GM23248 (cell line): ENCODE results near the gene CLCN1. TPM values are rescaled to one million over a fixed set of nuclear protein-coding genes. Genes with fewer than 3 reads are reported as not detected.
A peak's percentile ranks its signal among the peaks of the same experiment; 100 is the strongest.

Experiments
- DNase-seq: peaks from one replicate; pipeline ENCODE4 v3.0.0-alpha.2; 2015
- H2AFZ ChIP-seq: fragments of 200-600 bp; sonication (generic); 2 replicates; pipeline ENCODE4 v1.6.1; 2016; ENCODE audit warnings: antibody characterized with exemption
- H3F3A ChIP-seq: fragments of 200-600 bp; sonication (generic); 2 replicates; pipeline ENCODE4 v1.6.1; 2016; ENCODE audit warnings: mild to moderate bottlenecking, antibody characterized with exemption, mixed run types; ENCODE audit not compliant: insufficient read depth
- H3K27ac ChIP-seq: fragments of 200-600 bp; sonication (generic); 2 replicates; pipeline ENCODE4 v1.5.1; 2016; ENCODE audit warnings: mild to moderate bottlenecking
- H3K27me3 ChIP-seq: fragments of 200-600 bp; sonication (generic); replicated peaks from 2 replicates; pipeline ENCODE4 v1.6.1; 2016; ENCODE audit warnings: mild to moderate bottlenecking; ENCODE audit not compliant: insufficient read depth
- H3K36me3 ChIP-seq: fragments of 200-600 bp; sonication (generic); 2 replicates; pipeline ENCODE4 v1.6.1; 2016; ENCODE audit warnings: low read depth, mild to moderate bottlenecking
- H3K4me1 ChIP-seq: fragments of 200-600 bp; sonication (generic); 2 replicates; pipeline ENCODE4 v1.6.1; 2016; ENCODE audit warnings: mild to moderate bottlenecking; ENCODE audit not compliant: insufficient read depth
- H3K4me2 ChIP-seq: fragments of 200-600 bp; sonication (generic); one replicate; pipeline ENCODE4 v1.6.1; 2016; ENCODE audit warnings: mild to moderate bottlenecking; ENCODE audit not compliant: unreplicated experiment
- H3K4me3 ChIP-seq: fragments of 200-600 bp; sonication (generic); 2 replicates; pipeline ENCODE4 v1.5.1; 2016; ENCODE audit warnings: mild to moderate bottlenecking
- H3K79me2 ChIP-seq: fragments of 200-600 bp; sonication (generic); 2 replicates; pipeline ENCODE4 v1.6.1; 2016; ENCODE audit warnings: mild to moderate bottlenecking; ENCODE audit not compliant: insufficient read depth
- H3K9ac ChIP-seq: fragments of 200-600 bp; sonication (generic); 2 replicates; pipeline ENCODE4 v1.6.1; 2016; ENCODE audit warnings: mild to moderate bottlenecking
- H3K9me2 ChIP-seq: fragments of 200-600 bp; sonication (generic); 2 replicates; pipeline ENCODE4 v1.6.1; 2016; ENCODE audit warnings: mixed run types, mild to moderate bottlenecking, moderate library complexity; ENCODE audit not compliant: insufficient read depth
- H3K9me3 ChIP-seq: fragments of 200-600 bp; sonication (generic); one replicate; pipeline ENCODE4 v1.6.1; 2017; ENCODE audit warnings: low read depth
- H4K20me1 ChIP-seq: fragments of 200-600 bp; sonication (generic); 2 replicates; pipeline ENCODE4 v1.6.0; 2016; ENCODE audit not compliant: insufficient read depth
- EZH2 ChIP-seq: fragments of 200-600 bp; sonication (generic); IDR thresholded peaks from 2 replicates; pipeline ENCODE4 v1.6.1; 2018; ENCODE audit warnings: antibody characterized with exemption, mild to moderate bottlenecking; ENCODE audit not compliant: insufficient read depth, poor library complexity, severe bottlenecking
- EZH2phosphoT487 ChIP-seq: fragments of 200-600 bp; sonication (generic); IDR thresholded peaks from 2 replicates; pipeline ENCODE4 v1.6.1; 2018; ENCODE audit warnings: antibody characterized with exemption, moderate library complexity, mild to moderate bottlenecking, low read depth; ENCODE audit not compliant: insufficient read depth
- WGBS, 2 experiments: methylation state at CpG; one replicate each; pipeline ENCODE4 v1.1.6; 2015 to 2017; ENCODE audit warnings: low lambda C conversion rate in 2 of 2, low coverage in 1 of 2; ENCODE audit errors: missing lambda C conversion rate in 2 of 2; 5-methylcytosine and 5-hydroxymethylcytosine counted together
- in situ Hi-C: fragments of 300-500 bp; cut with MboI; formaldehyde crosslinking; loops from 2 replicates; pipeline ENCODE4 v1.15.0; 2020
- polyA plus RNA-seq: library from polyadenylated mRNA; unstranded; fragments of >200 nt; fragmentation: Nextera tagmentation; extraction: Ambion mirVana; gene quantifications from 2 replicates; pipeline ENCODE4 v1.2.1, GENCODE V29; 2016
- total RNA-seq: library from RNA; depleted of rRNA; stranded (reverse); fragments of >200 nt; shearing (Covaris generic); gene quantifications from 2 replicates; pipeline ENCODE4 v1.2.3, GENCODE V29; 2014

The CLCN1 gene
- total and polyA plus RNA-seq, 2 experiments from 2014 or later, result not detected

DNA sequence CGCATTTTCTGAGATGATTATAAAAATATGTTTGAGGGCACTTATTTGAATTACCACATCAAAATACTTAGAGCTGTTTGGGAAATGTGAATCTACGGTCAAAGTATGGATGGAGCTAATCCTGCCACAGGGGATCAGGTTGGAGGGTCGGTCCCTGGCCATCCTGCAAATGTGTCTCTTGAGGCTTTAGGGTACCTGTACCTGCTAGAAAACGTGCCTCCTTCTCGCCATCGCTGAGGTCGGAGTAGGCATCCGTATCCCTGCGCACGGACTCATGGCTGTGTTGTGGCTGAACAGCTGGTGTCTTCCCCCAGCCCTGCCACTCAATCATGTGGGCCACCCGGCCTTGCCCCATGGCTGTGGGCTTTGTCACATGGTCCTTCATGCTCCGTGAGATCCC lies 42.7 kb downstream of the CLCN1 start:
- H4K20me1 ChIP-seq, result no peaks in the 10 kb centered on the region
- H3K4me1 ChIP-seq, result no peaks in the 10 kb centered on the region
- no peak overlapping the region for H3K4me2 ChIP-seq
- 75 to 83% methylated on average over 12 of the region's 12 CpGs for WGBS, 2 experiments
- TF ChIP-seq EZH2phosphoT487, result no peak
- no peak for TF ChIP-seq EZH2
- peaks cover 19% of the 10 kb centered on the region for H3K27me3 ChIP-seq
- no peaks in the 10 kb centered on the region for H3F3A ChIP-seq
- no peak for DNase-seq
- no peaks in the 10 kb centered on the region for H3K9me3 ChIP-seq
- no peaks in the 10 kb centered on the region for H3K36me3 ChIP-seq
- H3K4me3 ChIP-seq, result no peak overlapping the region
- H2AFZ ChIP-seq, result no peak overlapping the region
- H3K9me2 ChIP-seq, result no peaks in the 10 kb centered on the region
- H3K27ac ChIP-seq, result no peak overlapping the region
- H3K79me2 ChIP-seq, result no peaks in the 10 kb centered on the region
- in situ Hi-C loops, result no loop called here
- H3K9ac ChIP-seq, result no peak overlapping the region

DNA sequence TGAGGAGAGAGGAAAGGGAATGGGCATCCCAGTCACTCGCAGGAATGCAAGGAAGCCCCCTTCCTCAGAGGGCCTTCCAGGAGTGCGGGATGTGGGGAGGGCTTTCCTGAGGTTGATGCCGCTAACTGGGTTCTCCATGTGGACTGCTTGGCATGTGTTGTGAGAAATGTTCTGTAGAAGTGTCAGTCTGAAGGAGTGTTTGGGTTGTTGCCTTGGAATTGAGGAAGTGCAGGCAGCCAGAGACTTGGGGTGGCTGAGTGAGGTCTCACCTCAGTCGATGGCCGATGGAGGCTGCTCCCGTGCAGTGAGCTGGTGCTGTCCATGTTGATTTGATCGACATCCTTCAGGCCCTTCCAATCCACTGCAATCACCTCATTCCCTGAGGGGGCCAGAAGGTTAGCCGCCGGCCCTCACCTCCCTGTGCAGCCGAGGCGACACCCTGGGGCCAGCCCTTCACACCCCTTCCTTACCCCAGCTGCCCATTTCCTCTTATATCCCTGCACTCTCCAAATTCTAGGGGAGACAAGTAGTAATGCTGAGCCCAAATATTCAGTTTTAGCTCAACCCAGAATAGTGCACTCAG lies 44.0 kb downstream of the CLCN1 start:
- H3K9me2 ChIP-seq, result no peaks in the 10 kb centered on the region
- no peaks in the 10 kb centered on the region for H3K9me3 ChIP-seq
- no peak overlapping the region for H3K9ac ChIP-seq
- no peak overlapping the region for H3K27ac ChIP-seq
- H3K4me1 ChIP-seq, result no peaks in the 10 kb centered on the region
- H4K20me1 ChIP-seq, result no peaks in the 10 kb centered on the region
- TF ChIP-seq EZH2 (no peak), EZH2phosphoT487 (no peak)
- H3F3A ChIP-seq, result no peaks in the 10 kb centered on the region
- no peak overlapping the region for H3K4me2 ChIP-seq
- no peak for DNase-seq
- no peaks in the 10 kb centered on the region for H3K36me3 ChIP-seq
- no peaks in the 10 kb centered on the region for H3K79me2 ChIP-seq
- H2AFZ ChIP-seq, result no peak overlapping the region
- peaks cover 30% of the 10 kb centered on the region for H3K27me3 ChIP-seq
- H3K4me3 ChIP-seq, result no peak overlapping the region
- in situ Hi-C loops, result no loop called here
- WGBS, 2 experiments, result 84 to 85% methylated on average over 11 of the region's 11 CpGs

DNA sequence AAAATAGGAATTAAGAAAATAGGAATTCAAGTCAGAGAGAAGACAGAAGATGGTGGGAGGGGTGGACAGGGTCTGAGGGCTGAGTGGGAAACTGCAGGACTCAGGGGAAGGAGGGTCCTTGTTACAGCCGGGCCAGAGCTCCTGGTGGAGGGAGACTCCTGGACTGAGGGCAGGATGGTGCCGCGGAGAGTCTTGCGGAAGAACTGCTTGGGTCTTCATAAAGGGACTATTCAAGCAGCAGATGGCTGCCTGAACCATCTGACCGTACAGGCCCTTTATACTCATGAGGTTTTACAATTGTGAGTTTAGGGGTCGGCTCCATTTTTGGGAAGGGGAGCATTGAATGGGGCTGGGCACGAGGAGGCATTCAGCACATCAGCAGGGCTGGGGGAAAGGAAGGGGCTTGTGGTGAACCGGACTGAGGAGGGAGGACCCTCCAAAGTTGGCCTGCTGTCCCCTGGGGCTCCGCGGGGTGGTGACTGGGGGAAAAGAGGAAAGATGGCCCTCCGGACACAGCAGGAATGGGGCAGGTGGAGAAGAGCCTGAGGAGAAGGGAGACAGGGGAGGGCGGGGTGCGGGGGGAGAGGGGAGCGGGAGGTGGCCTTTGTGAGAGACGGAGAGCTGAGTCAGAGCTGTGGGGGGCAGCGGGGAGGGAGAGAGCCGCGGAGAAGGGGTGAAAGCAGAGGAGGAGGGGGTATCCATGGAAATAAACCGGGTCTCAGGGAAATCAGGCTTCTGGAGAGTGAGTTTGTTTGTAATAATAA lies 45.1 kb downstream of the CLCN1 start:
- 42 to 58% methylated on average over 10 to 19 of the region's 19 CpGs for WGBS, 2 experiments
- no peak overlapping the region for H3K27ac ChIP-seq
- no peak overlapping the region for H3K4me3 ChIP-seq
- no peak overlapping the region for H3K4me2 ChIP-seq
- H3K79me2 ChIP-seq, result no peaks in the 10 kb centered on the region
- no peaks in the 10 kb centered on the region for H3K4me1 ChIP-seq
- H3K9me3 ChIP-seq, result no peaks in the 10 kb centered on the region
- no peaks in the 10 kb centered on the region for H4K20me1 ChIP-seq
- peaks cover 37% of the 10 kb centered on the region for H3K27me3 ChIP-seq
- in situ Hi-C loops, result no loop called here
- no peak for DNase-seq
- H3K9me2 ChIP-seq, result no peaks in the 10 kb centered on the region
- H3K36me3 ChIP-seq, result no peaks in the 10 kb centered on the region
- H3K9ac ChIP-seq, result no peak overlapping the region
- no peak for TF ChIP-seq EZH2phosphoT487
- TF ChIP-seq EZH2, result no peak
- H2AFZ ChIP-seq, result no peak overlapping the region
- no peaks in the 10 kb centered on the region for H3F3A ChIP-seq

DNA sequence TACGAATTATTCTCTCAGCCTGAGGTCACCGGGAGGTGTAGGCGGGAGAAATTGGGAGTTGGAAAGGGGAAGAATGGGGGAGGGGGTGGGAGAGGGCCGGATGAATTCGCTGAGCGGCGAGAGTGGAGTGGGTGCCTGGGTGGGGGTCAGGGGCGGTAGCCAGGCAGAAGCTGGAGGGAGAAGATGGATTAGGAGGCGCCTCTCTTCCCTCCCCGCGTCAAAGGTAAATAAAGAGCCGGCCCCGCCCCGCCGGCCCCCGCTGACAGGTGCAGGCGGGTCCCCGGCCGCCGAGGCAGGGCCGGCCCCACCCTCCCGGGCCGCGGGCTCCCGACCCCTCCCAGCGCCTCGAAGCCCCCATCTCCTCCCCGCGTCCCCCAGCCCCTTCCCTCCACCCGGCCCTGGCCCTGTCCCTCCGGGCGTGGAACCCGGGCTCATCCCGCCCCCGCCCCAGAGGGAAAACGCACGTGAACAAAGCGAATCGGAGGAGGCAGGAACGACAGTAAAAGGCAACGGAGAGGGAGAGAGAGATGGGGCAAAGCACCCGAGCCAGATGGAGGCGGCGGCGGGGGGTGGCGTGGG lies 45.7 kb downstream of the CLCN1 start:
- H3K36me3 ChIP-seq, result no peaks in the 10 kb centered on the region
- no peaks in the 10 kb centered on the region for H3K4me1 ChIP-seq
- H3K79me2 ChIP-seq, result no peaks in the 10 kb centered on the region
- H3K9me3 ChIP-seq, result no peaks in the 10 kb centered on the region
- in situ Hi-C loops, result no loop called here
- H3F3A ChIP-seq, result no peaks in the 10 kb centered on the region
- peak overlapping the region; percentile 72 for H3K4me3 ChIP-seq
- peaks cover 37% of the 10 kb centered on the region for H3K27me3 ChIP-seq
- H3K27ac ChIP-seq, result no peak overlapping the region
- no peaks in the 10 kb centered on the region for H4K20me1 ChIP-seq
- H3K4me2 ChIP-seq, result peak overlapping the region; percentile 76
- no peaks in the 10 kb centered on the region for H3K9me2 ChIP-seq
- TF ChIP-seq EZH2, result no peak
- TF ChIP-seq EZH2phosphoT487, result no peak
- H2AFZ ChIP-seq, result peak overlapping the region; percentile 89
- whole genome bisulfite sequencing, 2 experiments, result 0 to 2% methylated on average over 2 to 46 of the region's 46 CpGs
- peak; percentile 31 for DNase-seq
- no peak overlapping the region; the same call in 1 of the 2 replicates for H3K9ac ChIP-seq
